Vagina (tissue), 2 donors: Measurements from ENCODE around the gene ATP8B2. TPM values are rescaled to one million over a fixed set of nuclear protein-coding genes. Genes with fewer than 3 reads are reported as not detected.

Experiments
- DNase-seq, 2 donors: peaks; one replicate each; pipeline ENCODE4 v3.0.0-alpha.2; 2017; ENCODE audit errors: extremely low spot score in 2 of 2
- H3K27ac ChIP-seq: fragments of 200-600 bp; sonication (generic); one replicate; pipeline ENCODE4 v1.5.1; 2019
- H3K27me3 ChIP-seq: fragments of 200-600 bp; sonication (generic); one replicate; pipeline ENCODE4 v1.5.1; 2019
- H3K36me3 ChIP-seq, 2 donors: fragments of 200-600 bp; sonication (generic); one replicate each; pipeline ENCODE4 v1.5.1; 2017 to 2019
- H3K4me1 ChIP-seq: fragments of 200-600 bp; sonication (generic); one replicate; pipeline ENCODE4 v1.5.1; 2019
- H3K4me3 ChIP-seq, 2 donors: fragments of 200-600 bp; sonication (generic); 1 replicate in 1 of 2; 2 replicates in 1 of 2; pipeline ENCODE4 v1.5.1; 2016 to 2019
- H3K9me3 ChIP-seq: fragments of 200-600 bp; sonication (generic); one replicate; pipeline ENCODE4 v1.5.1; 2019
- CTCF ChIP-seq, 3 experiments: fragments of 450-650 bp in 2 of 3; fragments of 200-600 bp in 1 of 3; sonication (generic) in 1 of 3; IDR thresholded peaks; one replicate each; pipeline ENCODE4 v1.5.1; 2017 to 2019; ENCODE audit warnings: antibody characterized with exemption in 3 of 3, mild to moderate bottlenecking in 2 of 3, moderate library complexity in 2 of 3
- POLR2A ChIP-seq, 2 donors: fragments of 450-650 bp; IDR thresholded peaks; one replicate each; pipeline ENCODE4 v1.6.1; 2017; ENCODE audit warnings: antibody characterized with exemption in 2 of 2, mild to moderate bottlenecking in 2 of 2, moderate library complexity in 2 of 2
- POLR2AphosphoS5 ChIP-seq, 2 donors: sonication (generic); formaldehyde crosslinking; IDR thresholded peaks; one replicate each; pipeline ENCODE4 v1.9.0; 2017; ENCODE audit warnings: antibody characterized with exemption in 2 of 2, mild to moderate bottlenecking in 2 of 2, low read depth in 1 of 2; ENCODE audit not compliant: insufficient read depth in 1 of 2
- intact Hi-C: fragments of 100-400 bp; cut with DNase I; formaldehyde crosslinking; loops from one replicate; pipeline ENCODE4 v1.15.1; 2023
- total RNA-seq: library from RNA; depleted of rRNA; stranded (reverse); fragments of >200 nt; gene quantifications from one replicate; pipeline ENCODE4 v1.2.3, GENCODE V29; 2016

Gene ATP8B2
- total RNA-seq, 1 donor from 2014 or later = 65.1 TPM

- intact Hi-C loops = loop anchor here (5.0 kb wide), 2 partner anchors 80 to 675 kb away; partner anchors contain the start of genes IL6R and ZBTB7B
- DNase-seq = no peak
- Histone ChIP-seq H3K36me3 (peaks cover 0 to 23% of the 10 kb centered on the region in 2 donors), H3K27ac (peak overlapping the region; percentile 98), H3K4me3 (peak overlapping the region; percentile 64 to 81), H3K27me3 (no peaks in the 10 kb centered on the region), H3K4me1 (peaks cover 45% of the 10 kb centered on the region), H3K9me3 (no peaks in the 10 kb centered on the region)
- TF ChIP-seq POLR2AphosphoS5 (IDR thresholded peaks at IDR 0.05; ENCODE audit: insufficient read depth in 1 of 2, low read depth in 1 of 2) = no peak
- no peak for TF ChIP-seq POLR2A (IDR thresholded peaks at IDR 0.05)
- no peak for TF ChIP-seq CTCF (IDR thresholded peaks at IDR 0.05)
Measured at GRCh38 chr1:154327466-154328317, 2.4 kb downstream of the ATP8B2 start.

GRCh38 chr1:154328318-154329151 is 3.2 kb downstream of the ATP8B2 start:
- intact Hi-C loops = loop anchor here (5.0 kb wide), 2 partner anchors 79 to 674 kb away; partner anchors contain the start of genes IL6R and ZBTB7B
- Histone ChIP-seq H3K9me3 (no peaks in the 10 kb centered on the region), H3K4me3 (peak overlapping the region; percentile 64 to 77), H3K36me3 (peaks cover 0 to 28% of the 10 kb centered on the region in 2 donors), H3K27me3 (no peaks in the 10 kb centered on the region), H3K4me1 (peaks cover 45% of the 10 kb centered on the region), H3K27ac (peak overlapping the region; percentile 98)
- no peak for DNase-seq
- peak in 1 of 2 donors; percentile 12 for TF ChIP-seq POLR2A (IDR thresholded peaks at IDR 0.05)
- no peak for TF ChIP-seq POLR2AphosphoS5 (IDR thresholded peaks at IDR 0.05; ENCODE audit: insufficient read depth in 1 of 2, low read depth in 1 of 2)
- peak in 1 of 3 experiments; percentile 5 for TF ChIP-seq CTCF (IDR thresholded peaks at IDR 0.05)

- peaks cover 50% of the 10 kb centered on the region for H3K4me1 ChIP-seq
- no peaks in the 10 kb centered on the region for H3K9me3 ChIP-seq
- peak overlapping the region; percentile 64 to 77 for H3K4me3 ChIP-seq
- intact Hi-C loops = loop anchor here (5.0 kb wide), 2 partner anchors 78 to 673 kb away; partner anchors contain the start of genes IL6R and ZBTB7B
- peaks cover 0 to 32% of the 10 kb centered on the region in 2 donors for H3K36me3 ChIP-seq
- no peaks in the 10 kb centered on the region for H3K27me3 ChIP-seq
- no peak for DNase-seq
- TF ChIP-seq POLR2AphosphoS5 (IDR thresholded peaks at IDR 0.05; ENCODE audit: insufficient read depth in 1 of 2, low read depth in 1 of 2) = no peak
- no peak for TF ChIP-seq CTCF (IDR thresholded peaks at IDR 0.05)
- no peak for TF ChIP-seq POLR2A (IDR thresholded peaks at IDR 0.05)
- peak overlapping the region; percentile 98 for H3K27ac ChIP-seq
Measured at GRCh38 chr1:154329152-154329521, 3.8 kb downstream of the ATP8B2 start.

- peaks cover 55% of the 10 kb centered on the region for H3K4me1 ChIP-seq
- H3K9me3 ChIP-seq = no peaks in the 10 kb centered on the region
- no peaks in the 10 kb centered on the region for H3K27me3 ChIP-seq
- intact Hi-C loops = loop anchor here (5.0 kb wide), 2 partner anchors 78 to 673 kb away; partner anchors contain the start of genes IL6R and ZBTB7B
- TF ChIP-seq POLR2A (IDR thresholded peaks at IDR 0.05) (no peak), CTCF (IDR thresholded peaks at IDR 0.05) (no peak), POLR2AphosphoS5 (IDR thresholded peaks at IDR 0.05; ENCODE audit: insufficient read depth in 1 of 2, low read depth in 1 of 2) (no peak)
- H3K36me3 ChIP-seq = peaks cover 0 to 35% of the 10 kb centered on the region in 2 donors
- peak overlapping the region; percentile 98 for H3K27ac ChIP-seq
- DNase-seq = no peak
- peak overlapping the region; percentile 64 to 77 for H3K4me3 ChIP-seq
Measured at GRCh38 chr1:154329551-154330131, 4.3 kb downstream of the ATP8B2 start.
